NCI-H510A (cell line): Measurements from ENCODE around the gene NPAS3.

Source experiments
- DNase-seq: peaks from one replicate; lab custom pipeline; 2025; lab: John Stamatoyannopoulos, UW

NPAS3 gene

GRCh38 chr14:33793398-33794110 is 854.9 kb downstream of the NPAS3 start:
- no peak for DNase-seq

GRCh38 chr14:33794791-33795305 is 856.2 kb downstream of the NPAS3 start:
- DNase-seq = no peak

DNA sequence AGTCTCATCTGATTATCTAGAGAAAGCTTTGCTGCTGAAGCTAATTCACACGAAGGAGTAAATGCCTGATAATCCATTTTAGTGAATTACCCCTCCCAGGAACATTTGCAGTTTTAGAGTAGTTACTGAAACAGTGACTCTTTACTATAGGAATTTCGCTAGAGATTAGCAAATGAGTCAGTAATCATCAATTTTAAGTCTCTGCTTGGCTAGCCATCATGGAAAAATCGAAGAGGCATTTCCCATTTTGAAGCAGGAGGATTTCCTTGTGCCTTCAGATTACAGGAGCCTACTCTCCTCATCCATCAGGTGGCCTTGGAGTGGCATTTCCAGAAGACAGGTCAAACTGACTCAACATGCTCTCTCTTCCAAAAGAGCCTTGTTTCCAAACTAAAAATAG is 857.7 kb downstream of the NPAS3 start:
- DNase-seq = no peak

DNA sequence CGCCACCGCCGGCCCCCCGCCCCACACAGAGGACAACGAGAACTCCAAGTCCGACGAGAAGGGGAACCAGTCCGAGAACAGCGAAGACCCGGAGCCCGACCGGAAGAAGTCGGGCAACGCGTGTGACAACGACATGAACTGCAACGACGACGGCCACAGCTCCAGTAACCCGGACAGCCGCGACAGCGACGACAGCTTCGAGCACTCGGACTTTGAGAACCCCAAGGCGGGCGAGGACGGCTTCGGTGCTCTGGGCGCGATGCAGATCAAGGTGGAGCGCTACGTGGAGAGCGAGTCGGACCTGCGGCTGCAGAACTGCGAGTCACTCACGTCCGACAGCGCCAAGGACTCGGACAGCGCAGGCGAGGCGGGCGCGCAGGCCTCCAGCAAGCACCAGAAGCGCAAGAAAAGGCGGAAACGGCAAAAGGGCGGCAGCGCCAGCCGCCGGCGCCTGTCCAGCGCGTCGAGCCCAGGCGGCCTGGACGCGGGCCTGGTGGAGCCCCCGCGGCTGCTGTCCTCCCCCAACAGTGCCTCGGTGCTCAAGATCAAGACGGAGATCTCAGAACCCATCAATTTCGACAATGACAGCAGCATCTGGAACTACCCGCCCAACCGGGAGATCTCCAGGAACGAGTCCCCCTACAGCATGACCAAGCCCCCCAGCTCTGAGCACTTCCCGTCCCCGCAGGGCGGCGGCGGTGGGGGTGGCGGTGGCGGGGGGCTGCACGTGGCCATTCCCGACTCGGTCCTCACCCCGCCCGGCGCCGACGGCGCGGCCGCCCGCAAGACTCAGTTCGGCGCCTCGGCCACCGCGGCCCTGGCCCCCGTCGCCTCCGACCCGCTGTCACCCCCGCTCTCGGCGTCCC is 861.3 kb downstream of the NPAS3 start:
- no peak for DNase-seq

- DNase-seq = no peak
Observed at GRCh38 chr14:33800735-33801163, 862.1 kb downstream of the NPAS3 start.

DNA sequence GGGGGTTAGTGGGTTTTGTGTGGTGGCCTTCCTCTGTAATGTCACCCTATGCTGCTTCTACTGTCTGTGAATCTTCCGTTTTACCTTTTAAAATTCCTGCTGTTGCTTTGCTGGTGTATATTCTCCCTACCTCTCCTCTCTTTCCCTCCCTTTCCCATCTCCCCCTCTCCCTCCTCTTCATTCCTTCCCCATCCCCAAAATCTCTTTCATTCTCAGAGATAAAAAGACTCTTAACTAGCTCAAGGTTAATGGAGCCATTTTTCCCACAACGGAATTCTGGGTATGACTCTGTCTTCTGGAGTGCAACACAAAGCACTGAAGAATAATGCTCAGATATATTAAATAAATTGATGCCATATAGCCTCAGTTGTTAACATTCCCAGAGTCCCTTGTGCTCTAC is 864.1 kb downstream of the NPAS3 start:
- DNase-seq = no peak

DNA sequence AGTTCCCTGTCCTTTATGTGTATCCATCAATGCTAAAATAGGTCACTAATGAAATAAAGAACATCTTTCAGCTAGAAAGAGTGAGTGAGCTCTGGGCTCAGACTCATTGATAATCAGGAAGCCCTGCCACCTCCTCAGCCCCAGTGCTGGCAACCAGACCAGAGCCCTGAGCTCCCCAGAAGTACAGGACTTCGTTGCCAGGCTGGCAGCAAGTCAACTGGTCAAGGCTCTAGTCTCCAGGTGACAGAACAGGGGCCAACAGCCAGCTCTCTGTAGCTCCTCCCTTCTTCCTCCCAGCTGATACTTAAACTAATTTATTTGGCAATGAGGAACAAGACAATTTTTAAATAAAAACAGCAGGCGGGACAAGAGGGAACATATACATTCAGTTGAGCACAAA is 866.9 kb downstream of the NPAS3 start:
- DNase-seq = no peak

GRCh38 chr14:33806905-33807304 is 868.2 kb downstream of the NPAS3 start:
- no peak for DNase-seq

DNA sequence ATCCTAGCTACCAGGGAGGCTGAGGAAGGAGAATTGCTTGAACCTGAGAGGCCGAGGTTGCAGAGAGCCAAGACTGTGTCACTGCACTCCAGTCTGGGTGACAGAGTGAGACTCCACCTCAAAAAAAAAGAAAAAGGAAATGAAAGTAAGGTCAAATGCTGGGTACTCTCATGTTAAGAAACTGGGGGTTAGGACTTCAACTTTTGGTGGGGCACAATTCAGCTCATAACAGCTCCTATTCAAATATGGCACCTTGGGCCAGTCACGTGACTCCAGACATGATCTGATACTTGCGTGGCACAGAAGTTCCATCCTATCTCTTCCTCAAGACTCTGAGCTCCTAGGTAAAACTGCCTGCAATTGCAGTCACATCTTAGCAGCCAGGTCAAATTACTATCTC is 869.5 kb downstream of the NPAS3 start:
- no peak for DNase-seq

DNA sequence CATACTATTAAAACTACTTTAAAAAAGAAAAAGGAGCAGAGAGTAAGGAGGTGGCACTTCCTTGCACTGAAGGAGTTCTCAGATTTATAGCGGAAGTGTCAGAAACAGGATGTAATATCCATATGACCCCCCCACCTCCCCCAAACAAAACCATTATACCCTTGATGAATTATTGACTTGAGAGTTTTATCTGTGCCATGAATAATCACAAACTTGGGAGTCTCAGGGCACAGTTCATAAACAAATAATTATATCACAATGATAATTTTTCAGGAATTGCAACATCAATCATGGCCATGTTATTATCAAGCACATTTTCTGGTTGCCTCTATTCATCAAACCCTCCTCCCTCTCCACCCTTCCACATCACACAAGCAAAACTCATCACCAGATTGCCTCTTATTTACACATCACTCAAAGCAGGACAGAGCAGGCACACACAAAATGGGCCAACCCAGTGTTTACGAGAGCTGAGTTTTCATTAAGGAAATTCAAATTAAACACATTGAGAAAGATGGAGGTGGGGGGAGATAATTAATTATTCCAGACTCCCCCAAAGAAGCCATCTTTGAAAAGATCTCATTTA is 870.8 kb downstream of the NPAS3 start:
- no peak for DNase-seq

DNA sequence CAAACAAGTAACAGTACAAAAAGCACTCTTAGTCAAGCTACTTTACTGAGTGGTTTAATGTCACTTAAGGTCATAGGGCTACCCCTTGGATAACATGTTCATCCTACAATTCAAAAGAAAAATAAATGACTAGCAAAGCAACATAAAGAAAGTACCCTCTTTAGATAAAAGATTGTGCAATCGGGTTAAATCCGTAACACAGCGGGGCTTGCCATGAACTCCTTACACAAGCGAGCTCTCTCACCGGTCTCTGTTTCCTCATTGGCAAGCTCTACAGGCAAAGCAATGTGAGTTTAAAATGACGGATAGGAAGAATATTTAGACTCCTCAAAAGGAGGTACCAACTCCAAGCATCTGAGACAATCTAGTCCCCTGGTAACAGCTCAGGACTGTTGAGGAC is 871.6 kb downstream of the NPAS3 start:
- no peak for DNase-seq

GRCh38 chr14:33811721-33812120 is 873.0 kb downstream of the NPAS3 start:
- DNase-seq = no peak

DNA sequence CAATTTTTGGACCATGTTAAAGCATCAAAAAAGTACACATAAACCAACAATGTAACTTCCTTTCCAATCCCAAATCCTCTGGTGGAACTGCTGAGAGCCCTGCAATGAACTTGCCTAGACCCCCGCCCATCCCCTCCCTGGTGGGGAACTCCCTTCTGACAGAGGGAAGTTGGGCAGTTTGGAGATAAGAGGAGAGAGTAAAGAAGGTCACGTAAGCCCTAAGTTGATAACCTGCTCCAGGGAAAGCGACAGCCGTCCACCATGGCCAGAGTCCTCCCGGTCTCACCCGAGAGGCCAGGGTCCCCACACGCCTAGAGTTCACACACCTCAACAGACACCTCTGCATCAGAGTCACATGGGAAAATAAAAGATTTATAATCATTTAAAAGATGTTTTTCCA is 873.5 kb downstream of the NPAS3 start:
- DNase-seq = no peak

DNA sequence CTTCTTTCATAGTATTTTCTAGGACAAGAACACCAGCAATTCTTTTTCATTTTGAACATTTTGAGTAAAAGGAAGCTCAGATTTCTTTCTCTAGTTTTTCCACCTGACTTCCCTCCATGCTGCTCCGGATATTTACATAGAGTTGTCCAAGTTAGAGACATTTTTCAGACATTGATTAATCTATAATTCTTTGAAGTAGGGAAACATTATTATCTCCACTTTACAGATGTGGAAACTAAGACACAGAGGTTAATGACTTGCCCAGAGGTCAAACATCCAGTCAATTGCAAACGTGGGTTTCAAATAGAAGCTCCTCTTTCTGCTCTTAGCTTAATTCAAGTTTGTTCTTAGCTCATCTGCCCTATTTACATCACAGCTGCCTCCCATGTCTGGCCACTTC is 873.9 kb downstream of the NPAS3 start:
- no peak for DNase-seq

DNA sequence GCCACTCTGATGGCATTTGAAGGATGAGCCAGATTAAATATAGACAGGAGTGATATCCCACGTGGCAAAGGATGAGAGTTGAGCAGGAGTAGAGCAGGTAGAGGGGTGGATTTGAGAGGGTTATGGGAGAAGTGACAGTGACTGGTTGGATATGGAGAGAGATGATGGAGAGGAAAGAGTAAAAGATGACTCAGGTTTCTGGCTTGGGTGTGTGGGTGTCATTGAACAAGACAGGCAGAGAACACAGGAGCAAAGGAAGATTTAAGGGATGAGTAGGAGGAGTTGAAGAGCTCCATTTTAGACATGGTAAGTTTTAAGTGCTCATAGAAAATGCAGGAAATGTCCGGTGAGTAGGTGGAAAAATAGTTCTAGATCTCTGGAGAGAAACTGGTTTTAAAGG is 875.3 kb downstream of the NPAS3 start:
- DNase-seq = no peak

- no peak for DNase-seq
Observed at GRCh38 chr14:33833706-33834465, 895.2 kb downstream of the NPAS3 start.

DNA sequence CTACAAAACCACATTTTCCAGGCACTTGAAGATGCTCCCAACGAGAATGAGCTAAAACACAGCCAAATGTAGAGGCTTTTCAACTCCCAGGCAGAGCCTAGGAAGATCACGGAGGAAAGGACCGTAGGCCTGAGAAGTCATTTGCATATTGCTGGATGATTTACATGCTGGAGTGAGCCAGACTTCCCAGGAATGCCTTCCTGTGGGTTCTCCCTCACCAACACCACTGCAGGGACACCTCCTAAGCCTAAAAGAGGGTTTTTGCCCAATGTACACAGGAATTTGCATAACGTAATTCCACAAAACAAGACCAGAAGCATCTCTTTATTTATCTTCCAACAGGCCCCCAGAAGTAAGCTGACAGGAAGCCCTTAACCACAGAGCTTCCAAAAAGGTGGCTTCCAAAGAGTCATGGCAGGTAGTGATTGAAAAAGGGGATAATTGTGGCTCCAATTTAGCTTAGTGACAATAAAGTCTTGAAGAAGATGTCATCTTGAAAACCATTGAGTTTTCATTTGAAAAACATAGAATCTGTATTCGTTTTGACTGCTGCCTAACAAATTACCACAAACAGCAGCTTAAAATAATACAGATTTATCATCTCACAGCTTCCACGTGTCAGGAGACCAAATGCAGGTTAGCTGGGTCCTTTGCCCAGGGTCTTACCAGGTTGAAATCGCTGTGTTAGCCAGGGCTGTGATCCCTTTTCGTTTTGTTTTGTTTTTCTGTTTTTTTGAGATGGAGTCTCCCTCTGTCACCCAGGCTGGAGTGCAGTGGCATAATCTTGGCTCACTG is 896.0 kb downstream of the NPAS3 start:
- DNase-seq = no peak

DNA sequence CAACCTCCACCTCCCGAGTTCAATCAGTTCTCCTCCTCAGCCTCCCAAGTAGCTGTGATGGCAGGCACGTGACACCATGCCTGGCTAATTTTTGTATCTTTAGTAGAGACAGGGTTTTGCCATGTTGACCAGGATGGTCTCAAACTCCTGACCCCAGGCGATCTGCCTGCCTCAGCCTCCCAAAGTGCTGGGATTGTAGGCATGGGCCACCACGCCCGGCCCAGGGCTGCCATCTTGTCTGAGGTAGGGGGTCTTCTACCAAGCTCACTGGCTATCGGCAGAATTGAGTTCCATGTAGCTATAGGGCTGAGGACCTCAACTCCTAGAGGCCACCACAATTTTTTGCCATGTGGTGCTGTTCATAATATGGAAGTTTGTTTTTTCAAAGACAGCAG is 896.6 kb downstream of the NPAS3 start:
- no peak for DNase-seq

GRCh38 chr14:33835677-33836076 is 897.0 kb downstream of the NPAS3 start:
- DNase-seq = no peak

- no peak for DNase-seq
Observed at GRCh38 chr14:33836203-33836899, 897.7 kb downstream of the NPAS3 start.
